Measurements from ENCODE around the gene TAP1.

- TF ChIP-seq CTCF (IDR thresholded peaks at IDR 0.05) = no peak
- TF ChIP-seq EP300 (IDR thresholded peaks at IDR 0.05) = no peak
- TF ChIP-seq POLR2A (IDR thresholded peaks at IDR 0.05) = no peak
These were observed 8.6 kb downstream of the TAP1 start for GRCh38 chr6:32844839-32845383.

Measured in tibial nerve (tissue), 4 donors.